DOHH2 (cell line): ENCODE results near the gene CACNB1.

ENCODE experiments used
- H3F3A ChIP-seq: fragments of 200-600 bp; sonication (generic), shearing (Covaris generic); 2 replicates; pipeline ENCODE4 v1.6.0; 2016; ENCODE audit warnings: antibody characterized with exemption, mild to moderate bottlenecking; ENCODE audit not compliant: control insufficient read depth, insufficient read depth
- H3K27ac ChIP-seq: fragments of 200-600 bp; sonication (generic); 2 replicates; pipeline ENCODE4 v1.5.1; 2014; ENCODE audit warnings: low read depth, mild to moderate bottlenecking, low read length, moderate library complexity
- H3K27me3 ChIP-seq: fragments of 200-600 bp; sonication (generic); 2 replicates; pipeline ENCODE4 v1.6.1; 2014; ENCODE audit warnings: mild to moderate bottlenecking, low read length, mixed read lengths; ENCODE audit not compliant: control insufficient read depth
- H3K36me3 ChIP-seq: fragments of 200-600 bp; sonication (generic); 2 replicates; pipeline ENCODE4 v1.6.1; 2014; ENCODE audit warnings: mild to moderate bottlenecking, low read length, moderate library complexity, mixed read lengths; ENCODE audit not compliant: control insufficient read depth
- H3K4me1 ChIP-seq: fragments of 200-600 bp; sonication (generic); 2 replicates; pipeline ENCODE4 v1.6.1; 2014; ENCODE audit warnings: mild to moderate bottlenecking, low read length, mixed read lengths; ENCODE audit not compliant: control insufficient read depth
- H3K4me2 ChIP-seq: fragments of 200-600 bp; sonication (generic); 2 replicates; pipeline ENCODE4 v1.6.0; 2014; ENCODE audit warnings: mild to moderate bottlenecking, low read length, moderate library complexity
- H3K4me3 ChIP-seq: fragments of 200-600 bp; sonication (generic); 2 replicates; pipeline ENCODE4 v1.5.1; 2014; ENCODE audit warnings: mild to moderate bottlenecking, low read length, mixed read lengths
- H3K79me2 ChIP-seq: fragments of 200-600 bp; sonication (generic); 2 replicates; pipeline ENCODE4 v1.6.1; 2014; ENCODE audit warnings: mild to moderate bottlenecking, low read length, mixed read lengths; ENCODE audit not compliant: control insufficient read depth
- H3K9me2 ChIP-seq: fragments of 200-600 bp; sonication (generic); replicated peaks from 2 replicates; pipeline ENCODE4 v1.6.1; 2014; ENCODE audit warnings: mild to moderate bottlenecking, low read length, mixed read lengths; ENCODE audit not compliant: control insufficient read depth
- H3K9me3 ChIP-seq: fragments of 200-600 bp; sonication (generic); 2 replicates; pipeline ENCODE4 v1.6.1; 2014; ENCODE audit warnings: antibody characterized with exemption, low read length, mixed read lengths; ENCODE audit not compliant: control insufficient read depth, insufficient read depth
- H4K20me1 ChIP-seq: fragments of 200-600 bp; sonication (generic); 2 replicates; pipeline ENCODE4 v1.6.0; 2014; ENCODE audit warnings: low read depth, mild to moderate bottlenecking, antibody characterized with exemption, low read length, moderate library complexity; ENCODE audit not compliant: control insufficient read depth, insufficient read depth
- CTCF ChIP-seq: fragments of 200-600 bp; sonication (generic); IDR thresholded peaks from one replicate; pipeline ENCODE4 v1.5.1; 2014; ENCODE audit warnings: antibody characterized with exemption, mild to moderate bottlenecking, low read depth, low read length; ENCODE audit not compliant: poor library complexity, severe bottlenecking
- EZH2phosphoT487 ChIP-seq: fragments of 200-600 bp; sonication (generic); IDR thresholded peaks from 2 replicates; pipeline ENCODE4 v1.6.1; 2017; ENCODE audit warnings: borderline replicate concordance, mild to moderate bottlenecking, antibody characterized with exemption, low read length, moderate library complexity, mixed read lengths

The CACNB1 gene

GRCh38 chr17:39229274-39229913 lies 31.9 kb upstream of the CACNB1 start:
- TF ChIP-seq CTCF (no peak), EZH2phosphoT487 (no peak)
- no peaks in the 10 kb centered on the region for H3K9me3 ChIP-seq
- no peaks in the 10 kb centered on the region for H3K79me2 ChIP-seq
- H3K27ac ChIP-seq: no peak overlapping the region
- H3K4me3 ChIP-seq: no peak overlapping the region
- H3K9me2 ChIP-seq: no peaks in the 10 kb centered on the region
- peaks cover 8% of the 10 kb centered on the region for H3K27me3 ChIP-seq
- no peaks in the 10 kb centered on the region for H3F3A ChIP-seq
- H4K20me1 ChIP-seq: no peaks in the 10 kb centered on the region
- no peak overlapping the region for H3K4me2 ChIP-seq
- no peaks in the 10 kb centered on the region for H3K36me3 ChIP-seq
- peaks cover 17% of the 10 kb centered on the region for H3K4me1 ChIP-seq

- Histone ChIP-seq H3K36me3 (no peaks in the 10 kb centered on the region), H3F3A (no peaks in the 10 kb centered on the region), H4K20me1 (no peaks in the 10 kb centered on the region), H3K9me3 (no peaks in the 10 kb centered on the region), H3K4me2 (no peak overlapping the region), H3K4me3 (no peak overlapping the region), H3K9me2 (no peaks in the 10 kb centered on the region), H3K79me2 (no peaks in the 10 kb centered on the region), H3K4me1 (peaks cover 13% of the 10 kb centered on the region), H3K27me3 (peaks cover 25% of the 10 kb centered on the region), H3K27ac (no peak overlapping the region)
- TF ChIP-seq CTCF (no peak), EZH2phosphoT487 (no peak)
These were observed 30.0 kb upstream of the CACNB1 start for GRCh38 chr17:39227364-39227919.

GRCh38 chr17:39225959-39226683 lies 28.7 kb upstream of the CACNB1 start:
- H3K9me3 ChIP-seq: no peaks in the 10 kb centered on the region
- no peaks in the 10 kb centered on the region for H3K79me2 ChIP-seq
- H3K4me1 ChIP-seq: no peaks in the 10 kb centered on the region; the same call in 1 of the 2 replicates
- peaks cover 27% of the 10 kb centered on the region for H3K27me3 ChIP-seq
- no peaks in the 10 kb centered on the region for H3K9me2 ChIP-seq
- no peaks in the 10 kb centered on the region for H4K20me1 ChIP-seq
- no peaks in the 10 kb centered on the region for H3F3A ChIP-seq
- no peak overlapping the region for H3K4me3 ChIP-seq
- no peak overlapping the region for H3K4me2 ChIP-seq
- no peaks in the 10 kb centered on the region for H3K36me3 ChIP-seq
- TF ChIP-seq EZH2phosphoT487 (no peak), CTCF (no peak)
- H3K27ac ChIP-seq: no peak overlapping the region
